ENCODE measurements around the gene ADGB.

GRCh38 chr6:146857180-146857979 is 258.6 kb downstream of the ADGB start:
- TF ChIP-seq CHD2 (IDR thresholded peaks at IDR 0.05; ENCODE audit: low read depth, low read length) (no peak), ZNF507 (tag; conservative IDR thresholded peaks at IDR 0.05) (no peak)
